Activated B cell treated with CpG ODN at 0.5 μM for 24 hours (primary cell): ENCODE data around the gene OR10T2. TPM values are rescaled to one million over a fixed set of nuclear protein-coding genes. Genes with fewer than 3 reads are reported as not detected.

Source experiments
- ATAC-seq: fragments of 200-7000 bp; cut with Tn5 transposase; one replicate; pipeline ENCODE4 v1.10.0; 2021; ENCODE audit warnings: low read depth, mild to moderate bottlenecking, moderate library complexity
- CTCF ChIA-PET: fragments of 350-600 bp; sonication (Branson Sonifier 250); formaldehyde crosslinking; loops from one replicate; lab custom pipeline; 2021; ENCODE audit warnings: antibody characterized with exemption; lab: Charles Lee
- POLR2A ChIA-PET: fragments of 350-600 bp; sonication (Branson Sonifier 250); formaldehyde crosslinking; loops from one replicate; lab custom pipeline; 2021; ENCODE audit warnings: antibody characterized with exemption; lab: Charles Lee
- DNase-seq: peaks from one replicate; pipeline ENCODE4 v3.0.0; 2022
- H3K27ac Mint-ChIP-seq: one replicate; pipeline ENCODE4 v1.8.0; 2020; ENCODE audit warnings: mixed read lengths
- H3K27me3 Mint-ChIP-seq: one replicate; pipeline ENCODE4 v1.8.0; 2021; ENCODE audit warnings: mixed read lengths
- H3K36me3 Mint-ChIP-seq: one replicate; pipeline ENCODE4 v1.8.0; 2021; ENCODE audit warnings: low read depth, mixed read lengths
- H3K4me1 Mint-ChIP-seq: one replicate; pipeline ENCODE4 v1.8.0; 2021; ENCODE audit warnings: mixed read lengths
- H3K4me3 Mint-ChIP-seq: one replicate; pipeline ENCODE4 v1.8.0; 2020; ENCODE audit warnings: mild to moderate bottlenecking, mixed read lengths
- H3K9me3 Mint-ChIP-seq: one replicate; pipeline ENCODE4 v1.8.0; 2020; ENCODE audit warnings: mixed read lengths
- CTCF ChIP-seq: fragments of 200-600 bp; IDR thresholded peaks from one replicate; pipeline ENCODE4 v1.8.0; 2022; ENCODE audit warnings: antibody characterized with exemption, mild to moderate bottlenecking
- intact Hi-C: fragments of 100-400 bp; cut with micrococcal nuclease; formaldehyde crosslinking; loops from one replicate; pipeline ENCODE4 v1.15.1; 2024
- total RNA-seq: library from RNA; stranded (reverse); gene quantifications from 2 replicates; pipeline ENCODE4 v1.2.3, GENCODE V29; 2022

OR10T2 gene
- total RNA-seq, 1 donor from 2014 or later, result not detected

GRCh38 chr1:158400871-158401270 is 1.6 kb upstream of the OR10T2 start:
- Mint-ChIP-seq H3K9me3 (no peaks in the 10 kb centered on the region), H3K27ac (no peak overlapping the region), H3K27me3 (no peaks in the 10 kb centered on the region), H3K36me3 (no peaks in the 10 kb centered on the region), H3K4me1 (peaks cover under 1% of the 10 kb centered on the region), H3K4me3 (no peak overlapping the region)
- no peak for TF ChIP-seq CTCF
- intact Hi-C loops, result no loop called here
- POLR2A ChIA-PET, result no interaction called here
- DNase-seq (no peak), ATAC-seq (no peak)
- CTCF ChIA-PET, result interaction anchor here (1.5 kb wide), 1 partner anchor 197 kb away, joined by 4 read pairs; no protein-coding TSS in a partner anchor

GRCh38 chr1:158396646-158397045 is 2.6 kb downstream of the OR10T2 start:
- Mint-ChIP-seq H3K27me3 (no peaks in the 10 kb centered on the region), H3K36me3 (no peaks in the 10 kb centered on the region), H3K27ac (no peak overlapping the region), H3K4me3 (no peak overlapping the region), H3K9me3 (no peaks in the 10 kb centered on the region), H3K4me1 (peaks cover 13% of the 10 kb centered on the region)
- no peak for TF ChIP-seq CTCF
- ChIA-PET CTCF (no interaction called here), POLR2A (no interaction called here)
- DNase-seq, result no peak
- ATAC-seq, result no peak
- intact Hi-C loops, result loop anchor here (5.0 to 10.0 kb wide), 3 partner anchors 64 to 608 kb away; partner anchors contain the start of genes CD1B and IFI16

GRCh38 chr1:158393476-158393875 is 5.8 kb downstream of the OR10T2 start:
- H3K27ac Mint-ChIP-seq, result no peak overlapping the region

GRCh38 chr1:158391099-158391498 is 8.2 kb downstream of the OR10T2 start:
- Mint-ChIP-seq H3K4me3 (no peak overlapping the region), H3K27me3 (no peaks in the 10 kb centered on the region), H3K9me3 (no peaks in the 10 kb centered on the region), H3K36me3 (no peaks in the 10 kb centered on the region), H3K4me1 (peaks cover 19% of the 10 kb centered on the region), H3K27ac (no peak overlapping the region)
- intact Hi-C loops, result loop anchor here (10.0 kb wide), 1 partner anchor 614 kb away; the partner anchor contains the start of gene IFI16
- DNase-seq (no peak), ATAC-seq (no peak)
- TF ChIP-seq CTCF, result no peak
- ChIA-PET CTCF (no interaction called here), POLR2A (no interaction called here)

More at GRCh38 chr1:158393476-158393875, 5.8 kb downstream of the OR10T2 start:
- ChIA-PET POLR2A (interaction anchor here (1.5 kb wide), 1 partner anchor 145 kb away, joined by 4 read pairs; no protein-coding TSS in a partner anchor), CTCF (no interaction called here)
- H3K9me3 Mint-ChIP-seq, result no peaks in the 10 kb centered on the region
- H3K4me1 Mint-ChIP-seq, result peaks cover 19% of the 10 kb centered on the region
- no peaks in the 10 kb centered on the region for H3K27me3 Mint-ChIP-seq
- DNase-seq, result no peak
- no peak for TF ChIP-seq CTCF
- no peak overlapping the region for H3K4me3 Mint-ChIP-seq
- intact Hi-C loops, result loop anchor here (10.0 kb wide), 1 partner anchor 611 kb away; the partner anchor contains the start of gene IFI16
- no peaks in the 10 kb centered on the region for H3K36me3 Mint-ChIP-seq
- ATAC-seq, result no peak

- ChIA-PET CTCF (no interaction called here), POLR2A (no interaction called here)
- TF ChIP-seq CTCF, result no peak
- Mint-ChIP-seq H3K4me1 (peaks cover 13% of the 10 kb centered on the region), H3K36me3 (no peaks in the 10 kb centered on the region), H3K27ac (no peak overlapping the region), H3K4me3 (no peak overlapping the region), H3K27me3 (no peaks in the 10 kb centered on the region), H3K9me3 (no peaks in the 10 kb centered on the region)
- DNase-seq (no peak), ATAC-seq (no peak)
- intact Hi-C loops, result loop anchor here (10.0 kb wide), 1 partner anchor 614 kb away; the partner anchor contains the start of gene IFI16
Measured at GRCh38 chr1:158390331-158390730, 8.9 kb downstream of the OR10T2 start.
